GM21528 (cell line): ENCODE results near the gene ATG13.
"Not testable (repeated sequence)": the region's sequence is repeated elsewhere in the genome, so short reads cannot be mapped to it uniquely, and the experiment has no call there.

ENCODE experiments used
- ATAC-seq: cut with Tn5 transposase; IDR thresholded peaks from one replicate; pipeline ENCODE4 v1.9.1; 2021; ENCODE audit warnings: mild to moderate bottlenecking, moderate library complexity; ENCODE audit not compliant: unreplicated experiment, low FRiP score

ATG13 gene

DNA sequence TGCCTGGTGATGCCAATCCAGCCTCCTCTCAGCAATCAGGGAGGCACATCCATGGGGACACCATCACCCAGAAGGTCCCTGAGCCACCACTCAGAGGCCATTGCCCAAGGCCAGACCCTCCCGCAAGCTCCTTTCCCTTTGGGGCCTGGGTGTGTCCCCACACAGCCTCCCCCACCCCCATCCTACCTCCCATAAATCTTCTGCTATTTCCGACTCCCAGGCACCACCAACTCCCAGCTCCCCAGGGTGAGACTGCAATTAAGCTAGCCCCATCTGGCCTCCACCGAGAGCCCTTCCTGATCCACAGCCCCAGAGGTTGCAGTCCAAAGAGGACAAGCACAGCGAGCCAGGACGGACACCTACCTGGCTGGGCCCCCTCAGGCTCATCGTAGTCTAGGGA lies 76.7 kb downstream of the ATG13 start:
- ATAC-seq: no peak

DNA sequence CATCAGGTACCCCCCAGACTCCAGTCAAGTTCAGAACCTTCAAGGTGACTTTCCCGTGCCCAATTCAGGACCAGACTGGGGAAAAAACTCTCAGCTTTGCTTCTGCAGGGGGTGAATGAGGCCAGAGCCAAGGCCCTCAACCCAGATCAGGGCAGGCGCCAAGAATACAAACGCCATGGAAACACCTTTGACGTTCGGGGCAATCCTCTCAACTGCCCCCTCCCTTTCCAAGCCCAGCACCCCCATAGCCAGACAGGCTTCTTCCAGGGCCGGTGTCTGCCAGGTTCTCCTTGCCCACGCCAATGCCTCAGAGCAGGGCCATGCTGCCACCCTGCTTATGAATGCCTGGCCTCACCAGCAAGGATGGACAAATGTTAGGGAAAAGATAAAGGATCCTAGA lies 77.3 kb downstream of the ATG13 start:
- ATAC-seq: no peak

DNA sequence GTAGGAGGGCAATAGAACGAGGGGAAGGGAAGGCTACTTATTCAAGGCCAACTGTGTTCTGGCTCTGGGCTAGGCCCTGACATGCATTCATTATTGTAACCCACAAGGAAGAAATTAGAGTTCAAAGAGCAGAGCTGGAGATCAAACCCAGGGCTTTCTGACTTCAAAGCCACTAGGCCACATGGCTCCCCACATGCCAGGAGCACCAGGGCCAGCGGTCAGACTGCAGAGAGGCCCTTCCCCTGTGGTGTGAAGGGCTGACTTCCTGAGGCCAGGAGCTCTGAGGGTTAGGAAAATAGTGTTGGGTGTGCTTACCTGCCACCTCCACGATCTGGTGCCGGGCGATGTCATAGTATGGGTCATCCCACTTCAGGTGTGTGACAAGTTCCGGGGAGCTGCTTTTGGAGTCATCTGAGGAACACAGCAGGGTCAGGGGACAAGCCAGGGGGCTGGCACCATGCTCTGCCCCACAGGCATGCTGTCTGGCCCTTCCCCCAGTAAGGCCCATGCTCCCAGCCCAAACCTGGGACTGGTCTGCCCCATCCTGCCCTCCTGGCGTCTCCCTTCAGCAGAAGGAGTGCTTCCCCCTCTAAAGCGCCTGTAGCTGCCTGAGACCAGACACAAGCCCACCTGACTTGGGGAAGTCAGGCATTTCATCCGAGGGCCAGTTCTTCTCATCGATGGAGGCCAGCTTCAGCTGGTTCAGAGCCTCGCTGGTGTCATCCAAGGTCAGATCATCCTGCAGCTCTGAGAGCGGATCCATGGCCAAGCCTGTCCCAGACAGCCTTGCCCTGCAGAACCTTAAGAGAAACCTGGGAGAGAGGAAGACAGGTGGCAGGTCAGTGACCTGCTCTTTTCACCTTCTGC lies 78.2 kb downstream of the ATG13 start:
- ATAC-seq: no peak

DNA sequence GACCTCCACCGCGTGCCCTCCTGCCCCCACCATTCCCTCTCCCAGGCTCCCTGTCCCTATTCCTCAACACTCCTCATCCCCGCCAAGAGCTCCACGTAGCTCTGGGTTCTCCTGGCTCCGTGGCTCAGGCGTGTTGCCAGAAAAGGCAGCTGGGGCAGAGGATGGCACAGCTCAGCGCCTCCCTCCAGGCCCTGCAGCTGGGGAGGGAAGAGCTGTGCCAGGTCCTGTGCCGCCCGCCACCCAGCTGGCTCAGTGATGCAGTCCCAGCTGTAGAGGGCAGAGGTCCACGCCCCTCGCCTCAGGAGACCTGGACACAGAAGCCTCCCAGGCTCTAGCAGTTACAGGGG lies 78.8 kb downstream of the ATG13 start:
- no peak for ATAC-seq

DNA sequence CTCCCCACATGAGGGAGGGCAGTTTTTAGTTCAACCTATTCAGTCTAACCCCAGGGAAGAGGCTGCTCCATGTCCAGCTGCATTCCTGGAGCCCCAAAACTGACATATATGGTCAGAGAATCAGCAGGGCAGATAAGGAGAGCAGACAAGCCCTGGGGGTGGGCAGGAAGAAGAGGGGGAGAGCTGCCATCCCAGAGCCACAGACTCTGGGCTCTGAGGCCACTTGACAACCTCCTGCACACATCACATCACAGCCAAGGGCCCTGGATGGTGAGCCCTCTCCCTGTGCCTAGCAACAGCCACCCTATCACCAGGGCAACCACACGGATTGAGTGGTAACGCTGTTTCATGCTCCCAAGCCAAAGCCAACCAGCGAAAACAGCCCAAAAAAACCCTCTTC lies 80.0 kb downstream of the ATG13 start:
- ATAC-seq: no peak

DNA sequence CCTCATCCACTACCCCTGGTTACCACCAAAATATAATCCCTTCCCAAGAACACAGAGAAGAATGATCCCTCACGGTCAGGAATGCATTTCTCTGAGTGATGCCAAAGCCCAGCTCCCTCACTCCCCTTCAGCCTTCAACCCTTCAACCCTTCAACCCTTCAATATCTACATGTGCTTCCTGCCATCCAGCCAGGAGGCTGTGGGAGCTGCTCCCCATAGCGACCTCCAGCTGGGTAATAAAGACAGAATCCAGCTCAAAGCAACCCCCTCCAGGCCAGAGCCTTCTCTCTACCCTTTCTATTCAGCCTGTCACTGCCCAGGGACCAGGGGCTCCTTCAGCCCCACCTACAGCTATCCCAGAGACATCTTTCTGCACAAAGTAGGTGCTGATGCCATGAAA lies 80.4 kb downstream of the ATG13 start:
- ATAC-seq: no peak

DNA sequence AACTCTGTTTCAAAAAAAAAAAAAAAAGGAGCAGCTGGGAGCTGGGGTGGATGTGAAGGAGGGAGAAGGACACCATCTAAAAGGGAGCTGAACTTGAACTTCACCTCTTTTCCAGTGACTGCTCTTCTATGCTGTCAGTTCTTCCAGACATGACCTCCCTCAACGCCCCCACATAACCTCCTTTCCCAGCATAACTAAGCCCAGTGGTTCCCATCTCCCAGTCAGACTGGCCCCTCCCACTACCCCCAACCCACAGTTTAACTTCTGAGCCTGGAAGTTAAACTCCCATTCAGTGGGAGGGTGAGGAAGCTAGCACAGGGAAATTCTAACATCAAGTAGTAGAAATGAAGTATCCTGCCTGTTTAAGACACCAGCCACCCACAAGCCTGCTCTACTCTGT lies 81.2 kb downstream of the ATG13 start:
- no peak for ATAC-seq

DNA sequence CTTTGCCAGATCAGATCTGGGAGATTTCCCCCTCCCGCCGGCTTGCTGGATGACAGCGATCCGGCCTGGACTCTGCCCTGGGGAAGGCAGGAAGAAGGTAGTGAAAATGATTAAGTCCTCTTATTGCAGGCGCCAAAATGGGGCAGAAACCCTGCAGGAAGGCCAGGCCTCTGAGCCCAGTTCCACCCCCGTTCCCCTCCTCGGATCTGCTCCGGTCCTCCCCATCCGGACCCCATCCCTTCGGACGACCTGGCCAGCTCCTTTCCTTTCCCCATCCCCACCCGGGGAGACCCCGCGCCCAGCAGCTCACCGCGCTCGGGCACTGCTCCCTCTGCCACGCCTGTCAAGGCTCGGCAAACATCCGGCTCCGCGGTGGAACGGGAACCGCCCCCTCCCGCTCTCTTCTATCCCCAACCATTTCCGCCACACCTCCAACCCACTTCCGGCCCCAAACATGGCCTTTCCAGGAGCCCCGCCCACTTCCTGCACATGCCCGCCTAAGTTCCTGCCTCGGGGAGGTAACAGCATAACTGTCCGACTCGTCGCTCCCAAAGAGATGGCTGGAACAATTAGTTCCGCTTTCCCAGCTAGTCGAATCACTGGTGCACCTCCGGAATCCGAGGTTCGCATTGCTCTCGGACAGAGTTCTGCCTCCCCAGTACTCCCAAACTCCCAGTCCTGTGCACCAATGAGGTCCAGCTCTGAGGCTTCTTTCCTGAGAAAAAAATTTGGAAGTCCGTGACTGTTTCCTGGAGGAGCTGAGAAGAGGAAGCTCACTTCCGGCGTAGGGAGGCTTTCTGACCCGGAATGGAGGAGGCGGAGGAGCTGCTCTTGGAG lies 83.1 kb downstream of the ATG13 start, which contains the start of the genes ARHGAP1 and ZNF408:
TSS of gene ARHGAP1 (minus strand) at position 379 of the 837 bp plus-strand sequence. CDS start 4,512 bp downstream, outside the sequence.
TSS of gene ZNF408 (plus strand) at position 791 of the 837 bp plus-strand sequence. CDS start at position 808, 17 bp downstream.
- ATAC-seq: peak; percentile 89

DNA sequence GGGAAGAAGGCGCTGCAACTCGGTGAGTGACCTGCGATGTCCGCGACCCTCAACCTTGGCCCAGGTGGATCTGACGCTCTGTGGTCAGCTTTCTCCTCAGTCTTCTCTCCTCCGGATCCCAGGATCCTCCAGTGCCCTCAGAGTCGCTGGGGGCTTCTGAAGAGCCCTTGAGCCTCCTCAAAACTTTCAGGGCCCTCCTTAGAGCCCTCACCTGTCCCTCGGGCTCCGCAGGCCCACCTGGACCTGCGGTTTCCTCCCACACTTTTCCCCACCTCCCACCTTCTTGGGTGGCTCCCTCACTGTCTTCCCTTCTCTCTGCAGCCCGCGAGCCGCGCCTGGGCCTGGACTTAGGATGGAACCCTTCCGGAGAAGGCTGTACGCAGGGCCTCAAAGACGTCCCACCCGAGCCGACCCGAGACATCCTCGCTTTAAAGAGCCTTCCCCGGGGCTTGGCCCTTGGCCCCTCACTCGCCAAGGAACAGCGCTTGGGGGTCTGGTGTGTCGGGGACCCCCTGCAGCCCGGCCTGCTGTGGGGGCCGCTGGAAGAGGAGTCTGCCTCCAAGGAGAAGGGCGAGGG lies 83.8 kb downstream of the ATG13 start:
- ATAC-seq: peak; percentile 8

DNA sequence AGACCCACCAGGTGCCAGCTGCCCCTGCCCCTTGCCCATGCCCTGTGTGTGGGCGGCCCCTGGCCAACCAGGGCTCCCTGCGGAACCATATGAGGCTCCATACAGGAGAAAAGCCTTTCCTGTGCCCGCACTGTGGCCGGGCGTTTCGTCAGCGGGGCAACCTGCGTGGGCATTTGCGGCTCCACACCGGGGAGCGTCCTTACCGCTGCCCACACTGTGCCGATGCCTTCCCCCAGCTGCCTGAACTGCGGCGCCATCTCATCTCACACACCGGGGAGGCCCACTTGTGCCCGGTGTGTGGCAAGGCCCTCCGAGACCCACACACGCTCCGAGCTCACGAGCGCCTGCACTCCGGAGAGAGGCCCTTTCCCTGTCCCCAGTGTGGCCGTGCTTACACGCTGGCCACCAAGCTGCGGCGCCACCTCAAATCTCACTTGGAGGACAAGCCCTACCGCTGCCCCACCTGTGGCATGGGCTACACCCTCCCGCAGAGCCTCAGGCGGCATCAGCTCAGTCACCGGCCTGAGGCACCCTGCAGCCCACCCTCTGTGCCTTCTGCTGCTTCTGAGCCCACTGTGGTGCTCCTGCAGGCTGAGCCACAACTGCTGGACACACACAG lies 87.8 kb downstream of the ATG13 start:
- no peak for ATAC-seq

DNA sequence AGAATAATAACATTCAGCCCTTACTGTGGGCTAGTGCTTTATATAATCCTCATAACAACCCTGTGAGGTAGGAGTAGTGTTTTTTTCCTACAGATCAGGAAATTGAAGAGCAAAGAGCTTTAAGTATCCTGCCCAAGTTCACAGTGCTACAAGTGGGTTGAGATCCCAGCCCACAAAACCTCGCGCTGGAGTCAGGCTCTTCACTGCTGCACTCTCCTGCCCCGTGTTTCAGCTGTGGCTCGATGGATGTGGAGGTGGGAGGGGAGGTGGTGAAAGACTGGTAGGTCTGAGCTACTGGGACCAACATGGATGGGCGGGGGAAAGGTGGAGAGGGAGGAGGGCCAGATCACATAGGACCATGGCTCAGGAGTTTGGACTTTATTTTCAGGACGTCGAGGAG lies 89.5 kb downstream of the ATG13 start:
- no peak for ATAC-seq

DNA sequence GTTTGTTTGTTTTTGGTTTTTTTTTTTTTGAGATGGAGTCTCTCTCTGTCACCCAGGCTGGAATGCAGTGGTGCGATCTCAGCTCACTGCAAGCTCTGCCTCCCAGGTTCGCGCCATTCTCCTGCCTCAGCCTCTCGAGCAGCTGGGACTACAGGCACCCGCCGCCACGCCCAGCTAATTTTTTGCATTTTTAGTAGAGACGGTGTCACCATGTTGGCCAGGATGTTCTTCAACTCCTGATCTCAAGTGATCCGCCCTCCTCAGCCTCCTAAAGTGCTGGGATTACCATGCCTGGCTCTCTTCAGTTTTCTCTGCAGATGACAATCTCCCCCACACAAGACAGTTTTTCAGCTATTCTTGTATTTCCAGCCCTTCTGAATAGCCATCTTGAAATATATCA lies 92.0 kb downstream of the ATG13 start:
- not testable (repeated sequence) for ATAC-seq

DNA sequence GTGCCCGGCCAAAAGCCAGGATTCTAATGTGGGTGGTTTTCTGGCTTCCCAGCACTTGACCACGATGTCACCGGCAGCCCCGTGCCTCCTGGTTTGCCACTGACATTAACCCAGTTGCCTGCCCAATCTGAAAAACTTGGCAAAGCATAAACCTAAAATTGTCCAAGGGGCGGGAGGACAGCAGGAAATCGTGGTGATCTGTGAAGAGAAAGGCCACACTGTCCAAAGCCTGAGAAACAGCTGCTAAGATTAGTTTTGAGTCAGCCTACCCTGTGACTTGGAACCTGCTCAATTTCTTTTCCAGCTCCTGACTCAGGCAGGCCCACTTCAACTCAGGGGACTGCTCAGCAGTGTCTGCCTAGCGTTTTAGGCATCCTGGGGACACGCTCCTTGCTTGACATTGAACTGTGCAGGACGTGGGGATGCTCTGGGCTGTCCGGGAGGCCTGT lies 93.5 kb downstream of the ATG13 start:
- no peak for ATAC-seq

DNA sequence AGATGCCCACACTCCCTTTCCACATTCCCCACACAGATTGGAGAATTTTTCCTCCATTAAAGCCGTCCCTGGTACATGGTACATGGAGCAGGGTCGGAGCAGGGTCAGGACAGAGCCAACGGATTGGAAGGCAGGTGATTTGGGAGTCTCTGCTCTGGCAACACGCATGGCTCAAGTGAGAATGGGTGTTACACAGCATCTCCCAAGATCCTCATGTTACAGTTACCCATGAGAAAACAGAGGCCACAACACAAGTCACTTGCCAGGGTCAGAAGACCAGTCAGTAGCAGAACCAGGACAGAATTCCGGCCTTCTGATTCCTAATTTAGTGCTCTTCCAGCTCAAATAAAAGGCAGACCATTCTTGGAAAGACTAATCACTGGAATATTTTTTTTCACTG lies 94.0 kb downstream of the ATG13 start:
- no peak for ATAC-seq

DNA sequence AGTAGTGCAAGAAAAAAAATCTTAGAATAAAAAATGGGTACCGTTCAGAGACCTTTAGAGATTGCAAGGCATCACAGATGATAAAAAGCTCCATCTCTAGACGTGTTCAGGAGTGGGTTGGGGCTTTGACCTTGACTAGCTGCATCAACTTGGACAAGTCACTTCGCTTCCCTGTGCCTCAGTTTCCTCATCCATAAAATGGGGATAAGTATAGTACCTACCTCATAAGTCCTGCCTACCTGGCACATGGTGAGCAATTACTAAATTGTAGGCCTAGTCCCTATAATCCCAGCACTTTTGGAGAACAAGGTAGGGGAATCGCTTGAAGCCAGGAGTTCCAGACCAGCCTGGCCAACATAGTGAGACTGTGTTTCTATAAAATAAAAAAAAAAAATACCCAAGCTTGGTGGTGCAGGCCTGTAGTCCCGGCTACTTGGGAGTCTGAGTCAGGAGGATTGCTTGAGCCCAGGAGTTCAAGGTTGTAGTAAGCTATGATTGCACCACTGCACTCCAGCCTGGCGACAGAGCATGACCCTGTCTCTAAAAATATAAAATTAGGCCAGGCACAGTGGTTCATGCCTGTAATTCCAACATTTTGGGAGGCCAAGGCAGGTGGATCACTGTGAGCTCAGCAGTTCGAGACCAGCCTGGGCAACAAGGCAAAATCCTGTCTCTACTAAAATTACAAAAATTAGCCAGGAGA lies 95.7 kb downstream of the ATG13 start:
- ATAC-seq: no peak

DNA sequence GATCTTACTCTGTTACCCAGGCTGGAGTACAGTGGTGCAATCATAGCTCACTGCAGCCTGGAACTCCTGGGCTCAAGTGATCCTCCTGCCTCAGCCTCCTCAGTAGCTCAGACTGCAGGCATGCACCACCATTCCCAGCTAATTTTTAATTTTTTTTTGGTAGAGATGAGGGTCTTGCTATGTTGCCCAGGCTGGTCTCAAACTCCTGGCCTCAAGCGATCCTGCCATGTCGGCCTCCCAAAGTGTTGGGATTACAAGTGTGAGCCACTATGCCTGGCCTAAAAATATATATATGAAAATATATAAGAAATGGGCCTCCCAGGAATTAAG lies 100.4 kb downstream of the ATG13 start:
- not testable (repeated sequence) for ATAC-seq

DNA sequence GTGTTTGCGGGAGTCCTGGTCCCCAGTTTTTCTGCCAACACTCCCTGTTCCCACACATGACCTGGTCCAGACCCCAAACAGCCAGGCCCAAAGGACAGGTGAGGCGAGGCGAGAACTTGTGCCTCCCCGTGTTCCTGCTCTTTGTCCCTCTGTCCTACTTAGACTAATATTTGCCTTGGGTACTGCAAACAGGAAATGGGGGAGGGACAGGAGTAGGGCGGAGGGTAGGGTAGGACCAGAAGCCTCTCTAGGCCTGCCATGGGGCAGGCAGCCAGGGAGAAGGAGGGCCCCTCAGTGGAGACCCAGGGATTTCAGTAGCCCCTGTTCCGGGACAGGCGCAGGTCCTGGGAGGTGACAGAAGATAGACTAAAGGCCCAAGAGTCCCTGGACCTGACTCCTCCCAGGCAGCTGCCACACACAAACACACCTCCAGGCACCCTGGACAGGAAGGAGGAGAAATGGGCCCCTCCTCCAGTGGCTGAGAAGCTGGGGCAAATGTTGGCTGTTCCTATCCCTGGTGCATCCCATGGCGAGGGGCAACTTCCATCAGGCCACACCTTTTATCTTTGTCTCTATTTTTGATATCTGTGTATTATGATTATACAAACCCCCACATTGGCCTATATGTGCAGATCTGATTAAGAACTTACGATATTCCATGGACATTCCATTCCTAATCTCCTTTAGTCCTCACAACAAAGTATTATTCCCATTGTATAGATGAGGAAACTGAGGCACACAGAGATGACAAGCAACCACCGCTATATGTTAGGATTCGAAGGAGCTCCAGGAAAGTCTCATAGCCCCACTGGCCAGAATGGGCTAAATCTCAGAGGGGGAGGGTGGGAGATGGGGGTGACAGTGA lies 101.0 kb downstream of the ATG13 start:
- no peak for ATAC-seq

DNA sequence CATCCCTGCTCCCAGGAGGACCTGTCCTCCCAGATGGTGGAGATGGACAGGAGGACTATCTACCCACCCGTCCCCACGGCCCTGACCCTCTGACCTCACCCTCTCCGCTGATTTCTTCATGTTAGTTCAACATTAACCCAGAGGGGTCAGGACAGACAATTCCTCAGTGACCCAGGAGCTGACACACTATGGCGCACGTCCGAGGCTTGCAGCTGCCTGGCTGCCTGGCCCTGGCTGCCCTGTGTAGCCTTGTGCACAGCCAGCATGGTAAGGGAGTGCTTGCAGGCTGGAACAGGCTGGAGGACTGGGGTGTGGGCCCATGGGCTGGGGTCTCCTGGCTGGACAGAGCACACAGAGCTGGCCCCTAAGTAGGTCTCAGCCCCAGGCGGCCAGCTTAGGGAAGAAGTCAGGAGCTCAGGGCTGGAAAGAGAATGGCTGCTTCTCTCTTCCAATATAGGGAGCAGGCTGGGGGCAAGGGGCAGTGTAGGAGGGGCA lies 101.7 kb downstream of the ATG13 start, which contains the start of gene F2:
TSS of gene F2 (plus strand) at position 166 of the 495 bp plus-strand sequence. CDS start at position 189, 23 bp downstream.
- ATAC-seq: no peak
